Measurements from ENCODE around the gene PHF24.

PHF24 gene

GRCh38 chr9:34984049-34984448 is 26.0 kb downstream of the PHF24 start:
- DNase-seq, result no peak

- DNase-seq, result peak; percentile 37
Observed at GRCh38 chr9:34985311-34985899, 27.3 kb downstream of the PHF24 start.

- peak; percentile 57 for DNase-seq
Observed at GRCh38 chr9:34986540-34987047, 28.5 kb downstream of the PHF24 start.

- DNase-seq, result no peak
Observed at GRCh38 chr9:34987160-34987901, 29.2 kb downstream of the PHF24 start.

GRCh38 chr9:34988218-34989002 is 30.3 kb downstream of the PHF24 start:
- peak; percentile 20 for DNase-seq

- DNase-seq, result peak; percentile 98
Observed at GRCh38 chr9:34989003-34989945, 31.2 kb downstream of the PHF24 start, which contains the start of gene DNAJB5. Gene DNAJB5, plus strand, starts transcription at chr9:34989745. Its CDS starts 886 bp downstream, at chr9:34990631.

- DNase-seq, result peak; percentile 31
Observed at GRCh38 chr9:34989946-34990635, 32.0 kb downstream of the PHF24 start.

- no peak for DNase-seq
Observed at GRCh38 chr9:34990908-34991606, 33.0 kb downstream of the PHF24 start.

- DNase-seq, result peak; percentile 20
Observed at GRCh38 chr9:34991607-34992375, 33.7 kb downstream of the PHF24 start.

GRCh38 chr9:34992376-34992951 is 34.4 kb downstream of the PHF24 start:
- DNase-seq, result peak; percentile 76

GRCh38 chr9:34993502-34994259 is 35.6 kb downstream of the PHF24 start:
- no peak for DNase-seq

- no peak for DNase-seq
Observed at GRCh38 chr9:34994260-34994899, 36.3 kb downstream of the PHF24 start.

- DNase-seq, result no peak
Observed at GRCh38 chr9:34994900-34995669, 37.0 kb downstream of the PHF24 start.

- no peak for DNase-seq
Observed at GRCh38 chr9:34995670-34996060, 37.6 kb downstream of the PHF24 start.

GRCh38 chr9:34996181-34996904 is 38.3 kb downstream of the PHF24 start:
- DNase-seq, result no peak

GRCh38 chr9:34996905-34997279 is 38.8 kb downstream of the PHF24 start:
- DNase-seq, result no peak

- DNase-seq, result no peak
Observed at GRCh38 chr9:34997379-34997781, 39.3 kb downstream of the PHF24 start.

Data from stimulated activated naive CD4-positive, alpha-beta T cell treated with Interleukin-2 at 50 U/mL for 16 hours (primary cell).